H1 (cell line): Measurements from ENCODE around the gene SDSL.

Experiments used
- BACH1 ChIP-seq: IDR thresholded peaks from 2 replicates; pipeline ENCODE4 v1.6.1; 2012; ENCODE audit warnings: low read length, improper control_type of control experiment
- POLR2AphosphoS5 ChIP-seq: IDR thresholded peaks from 2 replicates; pipeline ENCODE4 v1.6.1; 2011; ENCODE audit warnings: low read depth, low read length

GRCh38 chr12:113382206-113382605 lies 40.0 kb upstream of the SDSL start:
- TF ChIP-seq POLR2AphosphoS5 (no peak), BACH1 (no peak)
